ENCODE measurements around the gene KDM8.

Gene KDM8

GRCh38 chr16:27216297-27216885 lies 13.1 kb downstream of the KDM8 start:
- DNase-seq = no peak

- no peak for DNase-seq
Observed at GRCh38 chr16:27217256-27217655, 13.9 kb downstream of the KDM8 start.

GRCh38 chr16:27218756-27219155 lies 15.4 kb downstream of the KDM8 start:
- DNase-seq = no peak

- DNase-seq = no peak
Observed at GRCh38 chr16:27219161-27219560, 15.8 kb downstream of the KDM8 start.

- DNase-seq = no peak
Observed at GRCh38 chr16:27220120-27220519, 16.8 kb downstream of the KDM8 start.

DNA sequence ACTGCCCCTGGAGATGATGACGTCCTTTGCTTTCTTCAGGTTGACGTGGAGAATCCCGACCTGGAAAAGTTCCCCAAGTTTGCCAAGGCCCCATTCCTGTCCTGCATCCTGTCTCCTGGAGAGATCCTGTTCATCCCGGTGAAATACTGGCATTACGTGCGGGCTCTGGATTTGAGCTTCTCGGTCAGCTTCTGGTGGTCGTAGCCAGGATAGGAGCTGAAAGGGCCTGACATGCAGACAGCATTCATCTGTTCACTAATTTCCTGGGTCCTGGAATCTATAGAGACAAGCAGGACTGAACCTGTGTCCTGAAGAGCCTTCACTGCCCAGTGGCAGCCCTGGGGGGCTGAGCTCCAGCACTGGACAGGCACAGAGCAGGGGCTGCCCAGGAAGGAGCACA lies 17.2 kb downstream of the KDM8 start:
- DNase-seq = no peak

DNA sequence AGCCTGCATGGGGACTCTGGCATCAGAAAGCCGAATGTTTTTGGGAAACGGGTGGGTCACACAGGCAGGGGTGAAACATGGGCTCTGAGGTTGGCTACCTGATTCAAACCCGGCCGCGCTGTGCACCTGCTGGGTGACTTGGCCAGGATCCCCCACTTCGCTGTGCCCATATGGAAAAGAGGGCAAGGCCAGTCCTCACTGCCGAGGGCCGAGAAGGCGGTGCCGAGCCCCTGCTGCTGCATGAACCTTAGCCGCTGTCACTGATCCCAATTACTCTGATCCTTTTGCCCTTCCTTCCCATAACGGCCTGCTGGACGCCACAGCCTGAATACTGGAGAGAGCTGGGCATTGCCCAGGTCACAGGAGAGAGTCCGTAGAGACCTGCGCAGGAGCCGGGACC lies 17.7 kb downstream of the KDM8 start:
- DNase-seq = no peak

GRCh38 chr16:27221576-27222248 lies 18.4 kb downstream of the KDM8 start:
- DNase-seq = no peak

- DNase-seq = no peak
Observed at GRCh38 chr16:27222249-27223225, 19.2 kb downstream of the KDM8 start.

DNA sequence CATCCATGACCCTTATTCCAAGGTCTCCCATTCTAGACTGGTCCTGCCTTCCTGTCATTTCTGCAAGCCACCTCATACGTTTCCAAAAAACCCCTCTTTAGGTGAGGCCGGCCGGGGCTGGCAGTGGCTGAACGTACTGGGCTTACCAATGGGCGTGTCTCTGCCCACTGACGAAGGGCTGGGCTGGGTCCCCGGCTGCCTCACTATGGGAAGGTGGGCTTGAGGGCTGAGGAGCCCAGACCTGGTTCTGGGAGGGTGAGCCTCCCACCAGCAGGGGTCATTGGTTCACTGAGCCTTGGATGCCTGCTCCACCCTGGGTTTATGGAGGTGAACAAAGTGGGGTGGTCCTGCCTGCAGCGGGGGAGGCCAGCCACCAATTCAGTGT lies 19.9 kb downstream of the KDM8 start:
- DNase-seq = no peak

DNA sequence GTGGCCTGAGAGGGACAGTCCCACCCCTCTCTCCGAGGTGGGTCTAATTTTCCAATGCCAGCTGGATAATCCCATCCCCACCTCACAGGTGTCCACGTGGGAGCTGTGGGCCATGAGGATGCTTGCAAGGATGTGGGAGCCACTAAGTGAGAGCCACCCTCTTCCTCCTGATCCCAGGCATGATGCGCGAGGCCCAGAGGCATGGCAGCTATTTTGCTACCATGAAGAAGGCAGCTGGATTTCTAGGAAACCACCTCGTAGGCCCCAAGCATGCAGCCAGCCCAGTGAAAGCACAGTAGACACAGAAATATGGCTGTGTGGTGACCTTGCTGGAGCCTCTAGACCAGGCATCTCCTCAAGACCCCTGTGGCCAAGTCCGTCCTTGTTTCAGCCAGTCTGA lies 20.4 kb downstream of the KDM8 start:
- no peak for DNase-seq

DNA sequence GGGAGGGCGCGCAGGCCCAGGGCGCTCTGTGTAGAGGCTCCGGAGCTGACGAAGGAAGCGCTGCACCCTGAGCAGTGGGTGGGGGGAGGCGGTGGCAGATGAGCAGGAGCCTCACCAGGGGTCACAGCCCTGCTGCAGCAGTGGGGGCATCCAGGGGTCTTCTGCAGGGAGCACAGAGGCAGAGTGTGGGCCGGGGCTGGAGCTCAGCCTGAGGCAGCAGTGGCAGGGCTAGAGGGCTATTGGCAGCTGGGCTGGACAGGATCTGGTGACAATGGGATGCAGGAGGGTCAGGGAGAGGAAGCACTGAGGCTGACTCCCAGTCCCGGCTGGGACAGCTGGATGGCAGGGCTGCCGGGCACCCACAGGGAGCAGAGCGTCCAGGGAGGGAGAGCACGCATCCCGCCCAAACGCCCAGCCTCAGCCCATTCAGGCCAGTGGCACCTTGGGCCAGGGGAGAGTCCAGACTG lies 21.0 kb downstream of the KDM8 start:
- DNase-seq = no peak

- DNase-seq = no peak
Observed at GRCh38 chr16:27224741-27225300, 21.5 kb downstream of the KDM8 start.

DNA sequence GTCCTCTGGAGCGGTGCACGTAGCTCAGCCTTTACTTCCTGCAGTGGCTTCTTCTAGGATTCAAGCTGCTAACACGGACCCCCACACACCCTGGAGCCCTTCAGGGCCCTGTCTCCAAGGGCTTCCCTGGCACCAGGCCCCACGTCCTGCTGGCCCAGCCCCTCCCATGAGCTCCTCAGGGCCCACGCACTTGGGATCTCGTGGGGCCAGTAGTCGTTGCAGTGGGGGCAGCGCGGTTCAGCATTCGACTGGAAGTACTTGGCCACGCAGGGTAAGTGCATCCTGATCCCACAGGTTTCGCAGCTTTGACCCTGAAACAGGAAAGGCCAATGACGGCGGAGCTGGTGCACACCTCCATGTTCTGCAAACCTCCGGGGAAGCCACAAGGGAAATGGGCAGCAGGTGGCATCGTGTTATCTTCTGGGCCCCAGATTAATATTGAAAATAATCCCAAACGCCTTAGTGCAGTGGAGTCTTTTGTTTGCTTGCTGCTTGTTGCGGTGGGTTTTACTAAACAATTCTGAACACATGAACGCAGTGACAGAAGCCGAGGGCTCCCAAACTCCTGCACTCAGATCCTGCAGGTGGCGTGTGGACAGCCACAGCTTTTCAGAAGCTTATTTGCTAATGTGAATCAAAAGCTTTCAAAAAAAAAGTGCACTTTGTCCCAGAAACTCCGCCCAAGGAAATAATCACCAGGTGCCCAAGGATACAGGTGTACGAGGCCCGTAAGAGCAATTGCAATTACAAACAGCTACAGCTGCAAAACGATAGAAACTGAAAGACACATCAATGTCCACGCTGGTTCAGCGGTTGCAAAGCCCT lies 22.4 kb downstream of the KDM8 start:
- no peak for DNase-seq

- no peak for DNase-seq
Observed at GRCh38 chr16:27226476-27226875, 23.1 kb downstream of the KDM8 start.

GRCh38 chr16:27226976-27227705 lies 23.8 kb downstream of the KDM8 start:
- no peak for DNase-seq

DNA sequence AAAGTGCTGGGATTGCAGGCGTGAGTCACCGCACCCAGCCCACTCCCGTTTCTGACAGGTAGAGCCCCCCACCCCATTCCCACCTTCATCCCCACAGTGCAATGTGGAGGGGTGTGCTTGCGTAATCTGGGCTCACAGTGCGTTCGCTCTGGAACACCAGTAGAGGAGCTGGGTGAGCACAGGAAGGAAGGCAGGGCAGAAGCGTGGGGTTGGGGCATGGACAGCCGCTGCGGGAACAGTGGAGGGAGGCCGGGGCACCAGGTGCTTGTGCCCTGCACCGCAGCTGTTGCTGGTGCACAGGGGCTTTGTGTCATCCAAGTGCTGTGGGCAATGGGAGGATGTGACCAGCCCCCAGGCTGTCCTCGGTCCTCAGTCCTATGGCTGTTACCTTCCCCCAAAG lies 24.7 kb downstream of the KDM8 start:
- no peak for DNase-seq

DNA sequence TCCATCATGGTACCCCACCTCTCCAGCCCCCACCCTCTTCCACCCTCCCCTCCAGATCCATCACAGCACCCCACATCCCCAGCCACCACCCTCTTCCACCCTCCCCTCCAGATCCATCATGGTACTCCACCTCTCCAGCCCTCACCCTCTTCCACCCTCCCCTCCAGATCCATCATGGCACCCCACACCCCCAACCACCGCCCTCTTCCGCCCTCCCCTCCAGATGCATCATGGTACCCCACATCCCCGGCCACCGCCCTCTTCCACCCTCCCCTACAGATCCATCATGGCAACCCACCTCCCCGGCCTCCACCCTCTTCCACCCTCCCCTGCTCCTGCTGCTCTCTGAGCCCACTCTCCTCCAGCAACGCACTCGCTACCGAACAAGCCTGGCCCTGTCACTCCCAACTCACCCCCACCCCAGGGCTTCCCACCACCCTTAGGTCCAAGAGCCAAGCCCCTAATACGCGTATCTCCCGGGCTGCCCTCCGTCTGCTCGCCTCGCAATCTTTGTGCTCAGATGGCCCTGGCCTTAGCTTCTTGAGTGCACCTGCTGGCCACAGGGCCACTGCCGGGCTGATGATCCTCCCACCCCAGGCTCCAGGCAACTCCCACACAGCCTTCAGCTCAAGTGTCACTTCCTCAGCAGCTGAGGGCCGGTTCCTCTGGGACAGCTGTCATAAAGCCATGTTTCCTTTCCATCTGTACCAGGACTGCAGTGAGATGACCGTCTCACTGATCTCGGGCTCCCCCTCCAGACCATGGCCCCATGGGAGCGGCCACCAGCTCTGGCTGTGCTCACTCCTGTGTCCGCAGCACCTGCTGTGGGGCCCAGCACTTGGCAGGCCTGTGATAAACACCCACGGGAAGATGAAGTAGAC lies 25.5 kb downstream of the KDM8 start:
- DNase-seq = no peak

DNA sequence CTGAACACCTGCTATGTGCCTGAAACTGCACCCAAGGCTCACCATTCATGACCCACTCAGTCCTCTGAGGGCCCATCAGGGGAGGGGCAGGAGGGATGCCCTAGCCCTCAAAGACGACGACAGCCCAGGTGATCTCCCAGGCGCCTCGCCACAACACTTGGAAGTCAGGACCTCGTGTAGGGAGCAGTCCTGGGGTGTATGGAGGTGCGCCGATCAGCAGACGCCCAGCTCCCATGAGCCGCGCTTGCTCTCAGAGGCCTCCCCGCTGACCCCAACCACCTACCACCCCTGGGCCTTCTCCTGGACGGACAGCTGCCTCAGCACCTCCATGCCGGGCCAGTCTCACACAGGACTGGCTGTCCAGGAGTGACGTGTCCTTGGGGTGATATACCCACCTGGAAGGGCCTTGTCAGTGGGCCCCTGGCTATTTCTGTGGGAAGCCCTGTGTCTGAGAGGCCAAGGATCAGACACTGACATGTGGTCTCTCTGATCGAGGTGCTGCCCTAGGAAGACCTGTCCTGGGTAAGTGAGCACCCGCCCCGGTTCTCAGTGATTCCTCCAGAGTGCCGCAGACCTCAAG lies 26.7 kb downstream of the KDM8 start:
- no peak for DNase-seq

- DNase-seq = peak in 3 of 4 experiments; percentile 19 to 59 (median 39)
Observed at GRCh38 chr16:27230562-27231001, 27.3 kb downstream of the KDM8 start.
